Measurements from ENCODE around the gene YTHDF2. TPM values are rescaled to one million over a fixed set of nuclear protein-coding genes. Genes with fewer than 3 reads are reported as not detected.

YTHDF2 gene
- total RNA-seq, 1 donor from 2014 or later, result 32.1 TPM

DNA sequence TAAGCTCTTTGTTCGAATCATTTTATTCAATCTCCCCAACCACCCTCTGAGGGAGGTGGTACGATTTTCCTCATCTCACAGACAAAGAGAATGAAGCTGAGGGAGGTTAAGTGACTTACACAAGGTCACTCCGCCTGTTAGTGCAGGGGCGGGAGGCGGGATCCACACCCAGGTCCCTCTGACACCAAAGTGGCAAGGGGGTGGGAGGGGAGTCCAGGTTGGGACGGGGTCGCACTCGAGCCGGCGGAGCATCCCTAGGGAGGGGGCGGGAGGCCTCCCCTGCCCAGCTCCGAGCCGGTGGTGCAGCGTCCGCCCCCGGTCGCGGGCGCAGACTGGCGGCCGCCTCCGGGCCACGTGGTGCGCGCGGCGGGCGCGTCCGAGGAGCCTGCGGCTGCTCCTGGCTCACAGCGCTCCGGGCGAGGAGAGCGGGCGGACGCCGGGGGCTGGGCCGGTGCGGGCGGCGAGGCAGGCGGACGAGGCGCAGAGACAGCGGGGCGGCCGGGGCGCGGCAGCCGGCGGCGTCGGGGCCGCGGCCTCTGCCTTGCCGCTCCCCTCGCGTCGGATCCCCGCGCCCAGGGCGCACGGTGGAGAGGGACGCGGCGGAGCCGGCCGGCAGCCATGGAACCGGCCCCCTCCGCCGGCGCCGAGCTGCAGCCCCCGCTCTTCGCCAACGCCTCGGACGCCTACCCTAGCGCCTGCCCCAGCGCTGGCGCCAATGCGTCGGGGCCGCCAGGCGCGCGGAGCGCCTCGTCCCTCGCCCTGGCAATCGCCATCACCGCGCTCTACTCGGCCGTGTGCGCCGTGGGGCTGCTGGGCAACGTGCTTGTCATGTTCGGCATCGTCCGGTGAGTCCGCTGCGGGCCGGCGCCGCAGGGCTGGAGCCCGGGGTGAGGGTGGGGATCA is 75.3 kb downstream of the YTHDF2 start, which contains the start of gene OPRD1:
Gene OPRD1, plus strand, starts transcription at position 405 of the 903 bp plus-strand sequence. Its CDS starts 214 bp downstream, at position 619.
- intact Hi-C loops (cut with micrococcal nuclease), result no loop called here
- no peak within 1 kb of the TSS for H3K27ac ChIP-seq (replicated peaks)
- DNase-seq, result no peak
- H3K4me1 ChIP-seq, result no peaks in the 10 kb centered on the region
- peaks cover 97% of the 10 kb centered on the region for H3K27me3 ChIP-seq (ENCODE audit: low read depth)
- TF ChIP-seq, protein P1, sequence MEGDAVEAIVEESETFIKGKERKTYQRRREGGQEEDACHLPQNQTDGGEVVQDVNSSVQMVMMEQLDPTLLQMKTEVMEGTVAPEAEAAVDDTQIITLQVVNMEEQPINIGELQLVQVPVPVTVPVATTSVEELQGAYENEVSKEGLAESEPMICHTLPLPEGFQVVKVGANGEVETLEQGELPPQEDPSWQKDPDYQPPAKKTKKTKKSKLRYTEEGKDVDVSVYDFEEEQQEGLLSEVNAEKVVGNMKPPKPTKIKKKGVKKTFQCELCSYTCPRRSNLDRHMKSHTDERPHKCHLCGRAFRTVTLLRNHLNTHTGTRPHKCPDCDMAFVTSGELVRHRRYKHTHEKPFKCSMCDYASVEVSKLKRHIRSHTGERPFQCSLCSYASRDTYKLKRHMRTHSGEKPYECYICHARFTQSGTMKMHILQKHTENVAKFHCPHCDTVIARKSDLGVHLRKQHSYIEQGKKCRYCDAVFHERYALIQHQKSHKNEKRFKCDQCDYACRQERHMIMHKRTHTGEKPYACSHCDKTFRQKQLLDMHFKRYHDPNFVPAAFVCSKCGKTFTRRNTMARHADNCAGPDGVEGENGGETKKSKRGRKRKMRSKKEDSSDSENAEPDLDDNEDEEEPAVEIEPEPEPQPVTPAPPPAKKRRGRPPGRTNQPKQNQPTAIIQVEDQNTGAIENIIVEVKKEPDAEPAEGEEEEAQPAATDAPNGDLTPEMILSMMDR (IDR thresholded peaks at IDR 0.05; ENCODE audit: borderline replicate concordance), result no peak
- no peaks in the 10 kb centered on the region for H3K9me3 ChIP-seq (replicated peaks)
- no peaks in the 10 kb centered on the region for H3K36me3 ChIP-seq
- H3K4me3 ChIP-seq, result no peak within 1 kb of the TSS

DNA sequence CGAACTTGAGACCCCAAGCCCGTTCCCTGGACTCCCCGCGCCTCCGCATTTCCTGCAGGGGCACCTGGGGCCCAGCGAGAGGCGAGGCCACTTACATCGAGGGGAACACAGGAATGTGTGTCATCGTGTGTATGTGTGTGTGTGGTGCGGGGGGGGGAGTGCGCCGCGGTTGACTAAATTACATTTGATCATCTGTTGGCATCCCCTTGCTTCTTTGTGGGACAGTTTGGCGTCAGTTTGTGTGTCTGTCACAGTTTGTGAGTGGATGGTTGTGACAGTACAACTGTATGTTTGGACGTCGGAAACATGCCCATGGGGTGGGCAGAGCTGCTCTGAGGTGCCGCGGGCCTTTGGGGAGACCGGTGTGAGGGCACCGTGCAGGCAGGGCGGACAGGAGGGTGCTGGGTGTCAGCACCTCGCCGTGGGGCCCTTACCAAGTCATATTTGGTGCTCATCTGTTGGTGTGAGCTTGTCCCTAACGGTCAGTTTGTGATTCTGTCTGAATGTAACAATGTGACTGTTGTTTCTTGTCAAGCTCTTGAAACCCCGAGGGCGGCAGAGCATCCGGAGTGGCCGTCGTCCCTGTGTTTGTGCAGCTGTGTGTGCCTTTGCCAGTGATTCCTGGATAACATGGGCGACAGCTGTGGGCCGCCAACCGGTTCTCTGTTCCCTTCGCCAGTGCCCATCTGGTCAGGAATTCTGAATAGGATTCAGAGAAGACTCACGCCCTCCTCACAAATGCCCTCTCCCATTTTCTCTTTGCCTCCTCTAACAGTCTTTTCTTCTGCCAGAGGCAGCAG is 76.1 kb downstream of the YTHDF2 start:
- no peak overlapping the region for H3K4me3 ChIP-seq
- DNase-seq, result no peak
- no peaks in the 10 kb centered on the region for H3K36me3 ChIP-seq
- TF ChIP-seq, protein P1 (IDR thresholded peaks at IDR 0.05; ENCODE audit: borderline replicate concordance), result no peak
- intact Hi-C loops (cut with micrococcal nuclease), result no loop called here
- H3K4me1 ChIP-seq, result no peaks in the 10 kb centered on the region
- peaks cover 100% of the 10 kb centered on the region for H3K27me3 ChIP-seq (ENCODE audit: low read depth)
- no peaks in the 10 kb centered on the region for H3K9me3 ChIP-seq (replicated peaks)
- no peak overlapping the region for H3K27ac ChIP-seq (replicated peaks)

DNA sequence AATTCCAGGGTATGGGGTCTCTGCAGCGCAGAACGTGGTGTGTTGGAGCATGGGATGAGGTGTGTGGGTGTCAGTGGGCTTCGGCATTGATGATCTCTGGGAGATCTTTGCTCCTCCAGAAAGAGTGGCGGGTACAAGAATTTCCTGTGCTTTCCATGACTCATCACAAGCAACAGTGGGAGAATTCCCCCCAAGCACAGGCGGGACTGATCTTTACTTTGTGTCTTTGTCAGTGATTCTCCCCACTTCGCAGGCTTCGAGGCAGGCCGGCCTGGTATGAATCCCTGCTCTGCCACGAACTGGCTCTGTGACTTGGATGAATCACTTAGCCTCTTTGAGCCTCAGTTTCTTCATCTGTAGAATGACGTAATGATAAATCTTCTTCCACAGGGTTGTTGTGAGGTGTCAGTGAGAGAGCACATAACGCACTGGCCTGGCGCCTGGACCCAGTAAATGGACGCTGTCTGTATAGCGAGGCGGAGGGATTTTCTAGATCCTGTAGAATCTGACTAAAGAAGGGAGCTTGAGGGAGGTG is 77.3 kb downstream of the YTHDF2 start:
- no peaks in the 10 kb centered on the region for H3K36me3 ChIP-seq
- intact Hi-C loops (cut with micrococcal nuclease), result no loop called here

DNA sequence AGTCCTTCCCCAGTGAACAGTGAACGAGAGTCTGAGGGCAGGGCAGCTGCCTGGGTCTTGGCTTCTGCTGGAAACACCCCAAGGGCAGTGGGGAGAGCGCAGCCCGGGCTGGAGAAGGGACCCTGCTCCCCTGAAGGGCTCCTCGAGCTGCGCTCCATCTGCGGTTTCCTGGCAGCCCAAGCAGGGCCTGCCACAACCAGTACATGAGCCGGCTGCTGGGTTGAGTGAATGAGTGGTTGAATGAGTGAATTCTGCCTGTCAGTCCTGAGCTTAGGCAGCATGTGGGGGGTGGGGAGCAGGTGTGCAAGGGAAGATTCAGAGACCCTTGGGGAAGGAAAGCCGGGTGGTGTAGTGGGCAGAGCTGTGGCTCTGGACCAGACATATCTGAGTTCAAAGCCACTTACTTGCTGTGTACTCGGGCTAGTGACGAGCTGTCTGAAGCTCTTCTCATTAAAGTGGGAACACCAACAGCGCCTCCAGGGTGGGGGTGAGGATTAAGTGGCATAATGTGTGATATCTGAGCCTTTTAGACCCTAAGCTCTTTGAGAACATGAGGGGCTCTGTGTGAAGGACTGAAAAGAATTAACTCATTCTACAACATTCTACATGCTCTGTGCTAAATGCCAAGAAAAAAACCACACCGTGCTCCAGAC is 78.9 kb downstream of the YTHDF2 start:
- TF ChIP-seq, protein P1 (IDR thresholded peaks at IDR 0.05; ENCODE audit: borderline replicate concordance), result no peak
- Histone ChIP-seq H3K27ac (replicated peaks) (no peak overlapping the region), H3K27me3 (ENCODE audit: low read depth) (peaks cover 100% of the 10 kb centered on the region), H3K4me3 (no peak overlapping the region), H3K4me1 (no peaks in the 10 kb centered on the region), H3K36me3 (no peaks in the 10 kb centered on the region), H3K9me3 (replicated peaks) (no peaks in the 10 kb centered on the region)
- intact Hi-C loops (cut with micrococcal nuclease), result no loop called here
- DNase-seq, result no peak

More for the DNA sequence above, 77.3 kb downstream of the YTHDF2 start:
- Histone ChIP-seq H3K9me3 (replicated peaks) (no peaks in the 10 kb centered on the region), H3K4me3 (no peak overlapping the region), H3K27ac (replicated peaks) (no peak overlapping the region), H3K27me3 (ENCODE audit: low read depth) (peaks cover 100% of the 10 kb centered on the region), H3K4me1 (no peaks in the 10 kb centered on the region)
- no peak for DNase-seq
- TF ChIP-seq, protein P1 (IDR thresholded peaks at IDR 0.05; ENCODE audit: borderline replicate concordance), result no peak

DNA sequence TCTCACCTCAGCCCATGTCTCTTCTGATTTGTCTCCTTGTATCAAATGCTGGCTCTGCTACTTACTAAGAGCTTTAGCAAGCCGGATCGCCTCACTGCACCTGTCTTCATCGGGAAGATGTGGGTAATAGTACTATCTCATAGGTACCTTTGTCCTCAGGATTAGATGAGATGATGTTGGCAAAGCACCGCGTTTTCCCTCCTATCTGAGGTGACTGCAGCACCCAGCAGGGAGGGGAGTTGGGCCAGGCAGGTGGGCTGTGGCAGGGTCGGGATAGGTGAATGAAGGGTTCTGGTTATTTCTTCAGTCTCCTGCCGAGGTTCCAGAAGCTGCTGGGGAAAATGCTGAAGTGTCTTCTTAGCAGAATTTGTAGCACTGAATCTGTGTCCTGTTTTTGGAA is 80.4 kb downstream of the YTHDF2 start:
- H3K36me3 ChIP-seq, result no peaks in the 10 kb centered on the region
- intact Hi-C loops (cut with micrococcal nuclease), result no loop called here
- H3K4me1 ChIP-seq, result no peaks in the 10 kb centered on the region
- H3K4me3 ChIP-seq, result no peak overlapping the region
- TF ChIP-seq, protein P1 (IDR thresholded peaks at IDR 0.05; ENCODE audit: borderline replicate concordance), result no peak
- peaks cover 92% of the 10 kb centered on the region for H3K27me3 ChIP-seq (ENCODE audit: low read depth)
- DNase-seq, result no peak
- no peak overlapping the region for H3K27ac ChIP-seq (replicated peaks)
- no peaks in the 10 kb centered on the region for H3K9me3 ChIP-seq (replicated peaks)
